ENCODE data around the gene AKAP13.
"Not testable (repeated sequence)": the region's sequence is repeated elsewhere in the genome, so short reads cannot be mapped to it uniquely, and the experiment has no call there.

AKAP13 gene

DNA sequence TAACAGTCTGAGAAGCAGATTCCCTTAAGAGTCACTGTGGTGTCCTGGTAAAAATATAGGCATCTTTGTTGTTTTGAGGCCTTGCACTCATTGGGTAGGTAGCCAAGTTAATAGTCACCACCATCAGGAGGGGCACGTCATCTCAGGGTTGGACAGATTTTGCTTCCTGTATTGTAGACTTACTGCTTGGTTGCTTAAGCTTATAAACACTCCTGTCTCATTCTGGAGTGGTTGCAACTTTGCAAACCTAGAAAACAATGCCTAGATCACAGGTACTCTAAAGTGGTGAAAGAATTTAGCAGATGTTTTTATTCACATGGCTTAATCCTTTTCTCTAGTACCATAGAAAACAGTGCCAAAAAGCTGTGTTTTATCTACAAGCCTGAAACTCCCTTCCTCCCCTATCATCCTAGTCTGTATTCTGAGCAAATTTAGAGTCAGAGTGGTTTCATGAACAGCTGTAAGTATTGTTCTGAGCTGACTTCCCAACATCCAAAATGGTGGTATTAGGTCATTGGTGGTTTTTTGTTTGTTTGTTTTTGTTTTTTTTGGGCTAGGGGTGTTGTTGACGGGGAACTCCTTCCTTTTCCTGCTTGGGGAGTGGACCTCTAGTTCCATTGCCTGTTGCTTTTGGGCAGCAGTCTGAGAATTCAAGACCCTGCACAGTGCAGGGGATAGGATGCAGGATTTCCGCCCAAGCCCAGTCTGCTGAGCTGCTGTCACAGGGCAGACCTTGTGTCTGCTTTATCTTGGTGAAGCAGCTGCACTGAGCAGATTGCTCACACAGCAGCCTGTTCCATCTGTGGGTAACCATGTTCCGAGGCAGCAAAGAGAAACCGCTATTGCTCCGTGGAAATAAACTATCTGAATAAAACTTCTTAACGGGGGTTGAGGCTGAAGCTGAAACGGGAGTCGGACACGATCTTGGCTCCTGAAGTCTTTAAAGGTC lies 202.0 kb downstream of the AKAP13 start:
- H3K27ac ChIP-seq, result no peak overlapping the region
- no peak for TF ChIP-seq ZFX (IDR thresholded peaks at IDR 0.05)
- TF ChIP-seq, protein P1, sequence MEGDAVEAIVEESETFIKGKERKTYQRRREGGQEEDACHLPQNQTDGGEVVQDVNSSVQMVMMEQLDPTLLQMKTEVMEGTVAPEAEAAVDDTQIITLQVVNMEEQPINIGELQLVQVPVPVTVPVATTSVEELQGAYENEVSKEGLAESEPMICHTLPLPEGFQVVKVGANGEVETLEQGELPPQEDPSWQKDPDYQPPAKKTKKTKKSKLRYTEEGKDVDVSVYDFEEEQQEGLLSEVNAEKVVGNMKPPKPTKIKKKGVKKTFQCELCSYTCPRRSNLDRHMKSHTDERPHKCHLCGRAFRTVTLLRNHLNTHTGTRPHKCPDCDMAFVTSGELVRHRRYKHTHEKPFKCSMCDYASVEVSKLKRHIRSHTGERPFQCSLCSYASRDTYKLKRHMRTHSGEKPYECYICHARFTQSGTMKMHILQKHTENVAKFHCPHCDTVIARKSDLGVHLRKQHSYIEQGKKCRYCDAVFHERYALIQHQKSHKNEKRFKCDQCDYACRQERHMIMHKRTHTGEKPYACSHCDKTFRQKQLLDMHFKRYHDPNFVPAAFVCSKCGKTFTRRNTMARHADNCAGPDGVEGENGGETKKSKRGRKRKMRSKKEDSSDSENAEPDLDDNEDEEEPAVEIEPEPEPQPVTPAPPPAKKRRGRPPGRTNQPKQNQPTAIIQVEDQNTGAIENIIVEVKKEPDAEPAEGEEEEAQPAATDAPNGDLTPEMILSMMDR (conservative IDR thresholded peaks at IDR 0.05), result no peak

DNA sequence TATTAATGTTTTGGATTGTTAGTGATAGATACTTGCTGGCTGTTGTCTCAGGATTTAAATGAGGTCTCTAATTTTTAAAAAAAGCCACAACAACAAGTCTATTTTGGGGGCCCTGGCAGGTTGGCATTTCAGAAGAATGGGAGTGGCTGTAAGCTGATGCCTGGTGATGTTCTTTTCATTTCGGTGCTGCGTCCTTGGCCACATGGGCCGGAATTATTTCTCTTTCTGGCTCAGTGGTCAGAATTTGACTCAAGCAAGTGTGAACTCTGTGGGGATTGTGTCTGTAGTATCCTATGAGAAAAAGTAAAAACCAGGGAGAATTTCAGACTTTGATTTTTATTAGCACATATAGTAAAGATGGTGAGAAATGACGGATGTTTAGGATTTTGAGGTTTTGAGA lies 203.0 kb downstream of the AKAP13 start:
- H3K27ac ChIP-seq, result no peak overlapping the region
- TF ChIP-seq, protein P1 (conservative IDR thresholded peaks at IDR 0.05), result no peak
- TF ChIP-seq ZFX (IDR thresholded peaks at IDR 0.05), result no peak

DNA sequence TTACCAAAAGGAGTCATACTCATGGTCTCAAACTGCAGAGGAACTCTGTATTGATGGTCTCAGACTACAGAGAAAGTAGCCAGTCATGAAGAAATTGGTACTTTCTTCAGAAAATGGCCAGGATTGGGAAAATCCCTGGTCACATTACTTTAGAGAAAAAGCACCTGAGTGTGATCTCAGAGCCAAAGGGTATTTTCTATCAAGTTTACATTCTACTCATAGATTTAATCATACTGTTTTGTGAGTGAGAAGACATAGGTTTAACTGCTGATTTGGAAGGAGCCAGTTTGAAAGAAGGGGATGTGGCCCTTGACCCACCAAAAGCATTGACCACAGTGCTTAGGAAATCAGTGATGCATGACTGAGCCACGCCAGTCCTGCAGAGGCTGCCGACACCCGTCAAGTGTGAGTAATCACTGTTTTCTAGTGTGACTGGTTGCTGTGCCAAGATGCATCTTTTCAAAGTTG lies 203.6 kb downstream of the AKAP13 start:
- no peak overlapping the region for H3K27ac ChIP-seq
- TF ChIP-seq, protein P1 (conservative IDR thresholded peaks at IDR 0.05), result no peak
- TF ChIP-seq ZFX (IDR thresholded peaks at IDR 0.05), result no peak

DNA sequence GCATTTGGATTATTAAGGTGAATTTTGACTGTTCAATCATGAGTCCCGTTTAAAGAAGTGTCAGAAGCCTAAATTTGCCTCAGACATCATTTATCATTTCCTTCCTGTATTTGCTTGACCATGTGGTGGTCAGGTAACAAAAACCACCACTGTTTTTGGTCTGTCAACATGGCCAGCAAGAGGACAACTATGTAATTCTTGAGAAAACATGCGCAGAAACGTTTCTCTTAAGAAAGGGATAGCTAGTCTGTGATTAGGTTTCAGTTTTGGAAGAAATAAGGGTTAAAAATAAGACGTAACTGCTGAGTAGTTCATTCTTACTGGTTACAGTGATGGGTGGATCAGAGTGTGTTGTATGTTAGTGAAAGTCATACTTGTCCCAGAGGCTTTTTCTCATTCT lies 204.5 kb downstream of the AKAP13 start:
- no peak overlapping the region for H3K27ac ChIP-seq
- TF ChIP-seq, protein P1 (conservative IDR thresholded peaks at IDR 0.05), result no peak
- no peak for TF ChIP-seq ZFX (IDR thresholded peaks at IDR 0.05)

DNA sequence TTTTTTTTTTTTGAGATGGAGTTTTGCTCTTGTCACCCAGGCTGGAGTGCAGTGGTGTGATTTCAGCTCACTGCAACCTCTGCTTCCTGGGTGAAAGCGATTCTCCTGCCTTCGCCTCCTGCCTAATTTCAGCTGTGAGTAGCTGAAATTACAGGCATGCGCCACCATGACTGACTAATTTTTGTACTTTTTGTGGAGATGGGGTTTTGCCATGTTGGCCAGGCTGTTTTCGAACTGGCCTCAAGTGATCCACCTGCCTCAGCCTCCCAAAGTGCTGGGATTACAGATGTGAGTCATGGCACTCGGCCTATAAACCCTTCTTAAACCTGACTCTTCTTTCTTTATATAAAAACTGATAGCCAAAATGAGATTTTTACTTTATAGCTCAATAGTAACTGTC lies 205.8 kb downstream of the AKAP13 start:
- not testable (repeated sequence) for H3K27ac ChIP-seq

DNA sequence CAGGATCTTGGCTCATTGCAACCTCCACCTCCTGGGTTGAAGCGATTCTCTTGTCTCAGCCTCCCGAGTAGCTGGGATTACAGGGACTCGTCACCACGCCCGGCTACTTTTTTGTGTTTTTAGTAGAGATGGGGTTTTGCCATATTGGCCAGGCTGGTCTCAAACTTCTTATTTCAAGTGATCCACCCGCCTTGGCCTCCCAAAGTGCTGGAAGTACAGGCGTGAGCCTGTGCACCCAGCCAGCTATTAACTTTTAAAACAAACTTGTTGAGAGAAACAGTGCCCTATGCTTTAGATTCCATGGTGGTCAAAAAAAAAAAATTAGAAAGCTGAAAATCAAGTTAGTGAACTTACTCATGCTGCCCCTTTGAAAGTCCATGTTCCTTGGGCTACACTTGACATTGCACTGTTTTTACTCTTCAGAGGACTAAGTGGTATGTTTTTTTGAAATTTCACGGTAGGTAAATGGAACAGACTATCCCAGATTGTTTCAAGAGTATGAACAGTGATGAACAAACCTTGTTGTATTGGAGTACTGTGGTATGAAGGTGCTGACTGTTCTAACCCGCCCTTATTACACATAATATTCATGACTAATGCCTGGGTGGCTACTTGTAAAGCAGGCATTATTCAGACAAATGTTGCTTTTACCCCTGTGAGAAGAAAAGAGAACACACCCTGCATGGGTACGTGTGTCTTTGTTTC lies 207.5 kb downstream of the AKAP13 start:
- TF ChIP-seq, protein P1 (conservative IDR thresholded peaks at IDR 0.05), result no peak
- no peak for TF ChIP-seq ZFX (IDR thresholded peaks at IDR 0.05)
- H3K27ac ChIP-seq, result no peak overlapping the region

DNA sequence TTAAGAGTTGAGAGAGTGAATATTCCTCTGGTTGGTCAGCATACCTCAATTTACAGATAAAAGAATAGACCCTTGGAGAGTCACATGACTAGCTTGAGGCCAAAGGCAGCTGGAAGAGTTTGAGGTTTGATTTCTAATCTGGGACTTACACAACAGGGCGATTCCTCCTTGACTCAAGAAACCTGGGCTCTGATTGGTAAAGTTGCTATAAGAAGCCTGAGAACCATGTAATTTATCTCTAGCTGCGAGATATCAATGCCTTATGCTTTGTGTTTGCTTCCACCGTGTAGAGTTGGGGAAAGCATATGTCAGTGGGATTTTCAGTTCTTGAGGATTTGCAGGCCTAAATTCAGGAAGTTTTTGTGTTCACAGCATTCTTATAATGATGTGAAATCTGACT lies 208.3 kb downstream of the AKAP13 start:
- H3K27ac ChIP-seq, result no peak overlapping the region

More for the DNA sequence above, 208.3 kb downstream of the AKAP13 start:
- TF ChIP-seq, protein P1 (conservative IDR thresholded peaks at IDR 0.05), result no peak
- no peak for TF ChIP-seq ZFX (IDR thresholded peaks at IDR 0.05)

All from C4-2B (cell line).